ENCODE data around the gene DLX5. TPM values are rescaled to one million over a fixed set of nuclear protein-coding genes. Genes with fewer than 3 reads are reported as not detected.
"Not testable (repeated sequence)": the region's sequence is repeated elsewhere in the genome, so short reads cannot be mapped to it uniquely, and the experiment has no call there.

The DLX5 gene
- total and polyA plus RNA-seq, 2 experiments from 2014 or later: 0.34 TPM; not detected in 1

GRCh38 chr7:97039374-97040065 lies 14.9 kb upstream of the DLX5 start:
- DNase-seq (ENCODE audit: low read depth in 1 of 2, low spot score in 1 of 2): no peak
- H3K9me3 ChIP-seq (ENCODE audit: low read depth): no peaks in the 10 kb centered on the region
- no peak overlapping the region for H3K27ac ChIP-seq
- no peaks in the 10 kb centered on the region for H3K4me1 ChIP-seq (ENCODE audit: low read depth)
- TF ChIP-seq CTCF (IDR thresholded peaks at IDR 0.05; ENCODE audit: low read depth, low read length): no peak
- no peak overlapping the region for H3K4me3 ChIP-seq
- H3K27me3 ChIP-seq: no peaks in the 10 kb centered on the region
- no peaks in the 10 kb centered on the region for H3K36me3 ChIP-seq

- H3K4me1 ChIP-seq (ENCODE audit: low read depth); H3K36me3 ChIP-seq; H3K4me3 ChIP-seq; H3K27ac ChIP-seq; H3K9me3 ChIP-seq (ENCODE audit: low read depth); DNase-seq (ENCODE audit: low read depth in 1 of 2, low spot score in 1 of 2): not testable (repeated sequence)
- peaks cover 29% of the 10 kb centered on the region for H3K27me3 ChIP-seq
Observed at GRCh38 chr7:97034213-97034852, 9.7 kb upstream of the DLX5 start.

- H3K4me3 ChIP-seq: peak overlapping the region; percentile 8
- DNase-seq (ENCODE audit: low read depth in 1 of 2, low spot score in 1 of 2): peak; percentile 81 to 90
- peaks cover 91% of the 10 kb centered on the region for H3K27me3 ChIP-seq
- peaks cover 5% of the 10 kb centered on the region for H3K4me1 ChIP-seq (ENCODE audit: low read depth)
- no peak overlapping the region for H3K27ac ChIP-seq
- H3K36me3 ChIP-seq: no peaks in the 10 kb centered on the region
- TF ChIP-seq CTCF (IDR thresholded peaks at IDR 0.05; ENCODE audit: low read depth, low read length): peak; percentile 91
- H3K9me3 ChIP-seq (ENCODE audit: low read depth): no peaks in the 10 kb centered on the region
Observed at GRCh38 chr7:97027427-97028234, 3.0 kb upstream of the DLX5 start.

GRCh38 chr7:97026715-97027426 lies 2.2 kb upstream of the DLX5 start:
- no peaks in the 10 kb centered on the region for H3K36me3 ChIP-seq
- DNase-seq (ENCODE audit: low read depth in 1 of 2, low spot score in 1 of 2): no peak
- no peak for TF ChIP-seq CTCF (IDR thresholded peaks at IDR 0.05; ENCODE audit: low read depth, low read length)
- no peak overlapping the region for H3K27ac ChIP-seq
- H3K4me1 ChIP-seq (ENCODE audit: low read depth): peaks cover 5% of the 10 kb centered on the region
- H3K27me3 ChIP-seq: peaks cover 94% of the 10 kb centered on the region
- H3K4me3 ChIP-seq: peak overlapping the region; percentile 8
- H3K9me3 ChIP-seq (ENCODE audit: low read depth): no peaks in the 10 kb centered on the region

GRCh38 chr7:97025983-97026714 lies 1.5 kb upstream of the DLX5 start:
- Histone ChIP-seq H3K4me3 (no peak overlapping the region), H3K9me3 (ENCODE audit: low read depth) (no peaks in the 10 kb centered on the region), H3K27me3 (peaks cover 95% of the 10 kb centered on the region), H3K27ac (no peak overlapping the region), H3K36me3 (no peaks in the 10 kb centered on the region), H3K4me1 (ENCODE audit: low read depth) (peaks cover 8% of the 10 kb centered on the region)
- DNase-seq (ENCODE audit: low read depth in 1 of 2, low spot score in 1 of 2): peak; percentile 11 to 60
- no peak for TF ChIP-seq CTCF (IDR thresholded peaks at IDR 0.05; ENCODE audit: low read depth, low read length)

Data from cardiac muscle cell (in vitro differentiated cells and primary cell).